Hematopoietic multipotent progenitor cell treated with erythropoietin and hydrocortisone succinate and interleukin-3 and kit ligand, for 8 days (in vitro differentiated cells): ENCODE measurements around the gene MARS1.
"Not testable (repeated sequence)": the region's sequence is repeated elsewhere in the genome, so short reads cannot be mapped to it uniquely, and the experiment has no call there.

Experiments used
- DNase-seq: peaks from one replicate; pipeline ENCODE4 v3.0.0-alpha.2; 2015

MARS1 gene

GRCh38 chr12:57553343-57554202 is 65.7 kb downstream of the MARS1 start:
- no peak for DNase-seq

GRCh38 chr12:57554453-57554852 is 66.6 kb downstream of the MARS1 start:
- no peak for DNase-seq

- no peak for DNase-seq
Observed at GRCh38 chr12:57554897-57555296, 67.0 kb downstream of the MARS1 start.

- no peak for DNase-seq
Observed at GRCh38 chr12:57558864-57559263, 71.0 kb downstream of the MARS1 start.

- DNase-seq = no peak
Observed at GRCh38 chr12:57560516-57560915, 72.6 kb downstream of the MARS1 start.

GRCh38 chr12:57561117-57561516 is 73.2 kb downstream of the MARS1 start:
- not testable (repeated sequence) for DNase-seq

- DNase-seq = no peak
Observed at GRCh38 chr12:57563358-57563757, 75.5 kb downstream of the MARS1 start.

GRCh38 chr12:57564178-57564740 is 76.4 kb downstream of the MARS1 start:
- DNase-seq = no peak
